DMS53 treated with DMSO at 0.1 percent for 48 hours (cell line): ENCODE data around the gene CBY2.
"Not testable (repeated sequence)": the region's sequence is repeated elsewhere in the genome, so short reads cannot be mapped to it uniquely, and the experiment has no call there.

Experiments
- DNase-seq: peaks from one replicate; lab custom pipeline; 2025; ENCODE audit not compliant: unreplicated experiment; lab: John Stamatoyannopoulos, UW

The CBY2 gene

DNA sequence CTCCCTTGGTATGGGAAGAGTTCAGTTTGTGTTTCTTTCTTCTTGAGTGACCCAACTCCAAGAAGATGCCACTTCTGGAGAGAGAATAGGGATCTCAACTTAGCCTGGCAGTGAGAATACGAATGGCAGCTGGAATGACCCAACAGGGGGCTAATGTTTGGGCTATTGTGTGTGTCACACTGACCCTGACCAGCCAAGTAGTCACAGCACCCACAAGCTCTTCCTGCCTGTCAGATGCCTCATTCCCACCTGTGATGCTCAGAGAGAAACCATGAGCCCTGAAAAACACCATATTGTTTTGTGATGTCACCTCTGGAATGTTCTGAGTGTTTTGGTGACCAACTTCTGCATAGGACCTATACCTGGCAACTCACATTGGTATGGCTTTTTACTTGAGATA lies at the start of gene CBY2:
CBY2 (plus strand) TSS at position 233 of the 400 bp plus-strand sequence; CDS start at position 304, 71 bp downstream.
- DNase-seq: no peak

GRCh38 chr13:45654633-45655349 lies 47.3 kb upstream of the CBY2 start:
- no peak for DNase-seq

- no peak for DNase-seq
Observed at GRCh38 chr13:45658586-45659235, 43.4 kb upstream of the CBY2 start.

DNA sequence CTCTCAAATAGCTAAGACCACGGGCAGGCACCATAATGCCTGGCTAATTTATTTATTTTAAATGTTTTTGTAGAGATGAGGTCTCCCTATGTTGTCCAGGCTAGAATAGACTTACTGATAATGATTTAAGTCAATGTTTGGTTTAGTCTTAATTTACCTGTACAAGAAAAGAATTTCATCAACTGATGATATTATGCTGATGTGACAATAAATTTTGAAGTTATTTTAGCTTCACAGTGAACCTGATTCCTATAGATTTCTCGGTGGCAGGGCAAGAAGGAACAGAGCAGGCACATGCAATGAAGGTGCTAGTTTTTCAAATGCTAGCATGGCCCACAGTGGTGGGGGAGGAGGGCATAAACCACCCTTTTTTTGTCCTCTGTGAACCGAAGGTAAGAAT lies 42.6 kb upstream of the CBY2 start:
- DNase-seq: no peak

DNA sequence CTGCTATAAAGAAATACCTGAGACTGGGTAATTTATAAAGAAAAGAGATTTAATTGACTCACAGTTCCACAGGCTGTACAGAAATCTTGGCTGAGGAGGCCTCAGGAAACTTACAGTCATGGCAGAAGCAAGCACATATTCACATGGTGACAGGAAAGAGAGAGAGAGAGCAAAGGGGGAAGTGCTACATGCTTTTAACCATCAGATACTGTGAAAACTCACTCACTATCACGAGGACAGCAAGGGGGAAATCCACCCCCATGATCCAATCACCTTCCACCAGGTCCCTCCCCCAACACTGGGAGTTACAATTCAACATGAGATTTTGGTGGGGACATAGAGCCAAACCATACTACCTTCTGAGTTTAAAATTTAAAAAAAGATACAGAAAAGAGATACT lies 41.7 kb upstream of the CBY2 start:
- DNase-seq: not testable (repeated sequence)

GRCh38 chr13:45662162-45662561 lies 40.0 kb upstream of the CBY2 start:
- DNase-seq: no peak

GRCh38 chr13:45662903-45663302 lies 39.2 kb upstream of the CBY2 start:
- DNase-seq: not testable (repeated sequence)

DNA sequence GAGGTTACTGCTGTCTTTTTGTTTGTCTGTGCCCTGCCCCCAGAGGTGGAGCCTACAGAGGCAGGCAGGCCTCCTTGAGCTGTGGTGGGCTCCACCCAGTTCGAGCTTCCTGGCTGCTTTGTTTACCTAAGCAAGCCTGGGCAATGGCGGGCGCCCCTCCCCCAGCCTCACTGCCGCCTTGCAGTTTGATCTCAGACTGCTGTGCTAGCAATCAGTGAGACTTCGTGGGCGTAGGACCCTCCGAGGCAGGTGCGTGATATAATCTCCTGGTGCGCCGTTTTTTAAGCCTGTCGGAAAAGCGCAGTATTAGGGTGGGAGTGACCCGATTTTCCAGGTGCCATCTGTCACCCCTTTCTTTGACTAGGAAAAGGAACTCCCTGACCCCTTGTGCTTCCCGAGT lies 32.5 kb upstream of the CBY2 start:
- DNase-seq: not testable (repeated sequence)

DNA sequence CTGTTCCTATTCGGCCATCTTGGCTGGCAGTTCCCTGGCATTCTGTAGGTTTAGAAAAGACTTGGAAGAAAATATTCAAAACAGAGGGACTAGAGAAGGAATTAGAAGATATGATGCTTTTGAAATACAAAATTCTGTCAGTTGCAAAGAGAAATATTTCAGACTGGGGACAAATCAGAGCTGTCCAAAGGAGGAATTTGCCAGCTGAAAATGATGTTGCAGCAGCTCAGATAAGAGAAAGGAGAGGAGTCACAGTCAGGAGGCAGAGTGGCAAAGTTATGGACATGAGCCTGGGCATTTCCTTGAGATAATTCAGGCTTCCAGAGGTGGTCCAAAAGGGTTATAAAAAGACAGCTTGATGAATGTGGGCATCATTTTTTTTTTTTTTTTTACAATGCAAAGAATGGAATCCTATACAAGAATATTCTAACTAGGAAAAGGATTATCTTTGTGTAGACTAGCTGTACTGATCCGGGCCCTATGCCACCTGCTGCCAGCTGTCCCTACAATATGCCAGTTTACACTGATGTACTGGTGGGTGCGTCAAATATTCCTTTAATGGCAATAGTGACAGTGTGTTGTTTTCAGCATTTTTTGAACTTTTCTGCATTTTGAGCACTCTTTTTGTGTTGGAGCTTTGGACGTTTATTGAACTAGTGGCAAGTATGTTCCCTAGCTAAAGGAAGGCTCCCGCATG lies 31.8 kb upstream of the CBY2 start:
- peak; percentile 11 for DNase-seq

- DNase-seq: no peak
Observed at GRCh38 chr13:45674908-45675307, 27.2 kb upstream of the CBY2 start.

DNA sequence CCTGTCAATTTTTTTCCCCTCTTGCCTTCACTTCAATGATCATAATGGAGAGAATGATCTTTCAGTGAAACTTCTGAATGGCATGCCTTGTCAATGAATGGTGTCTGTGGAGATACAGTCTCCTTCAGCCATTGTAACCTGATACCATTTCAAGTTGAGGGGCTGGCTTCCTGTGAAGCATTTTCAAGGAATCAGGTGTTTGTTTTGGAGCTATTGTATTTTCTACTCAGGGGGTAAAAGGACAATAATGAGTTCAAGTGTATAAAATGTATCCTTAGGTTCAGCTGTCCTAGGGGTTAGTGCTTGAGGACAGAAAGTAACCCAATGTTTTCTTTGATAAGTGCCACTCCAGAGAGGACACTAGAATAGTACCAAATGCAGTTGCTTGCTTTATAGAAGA lies 23.8 kb upstream of the CBY2 start:
- peak; percentile 38 for DNase-seq

- DNase-seq: no peak
Observed at GRCh38 chr13:45681113-45681512, 21.0 kb upstream of the CBY2 start.

DNA sequence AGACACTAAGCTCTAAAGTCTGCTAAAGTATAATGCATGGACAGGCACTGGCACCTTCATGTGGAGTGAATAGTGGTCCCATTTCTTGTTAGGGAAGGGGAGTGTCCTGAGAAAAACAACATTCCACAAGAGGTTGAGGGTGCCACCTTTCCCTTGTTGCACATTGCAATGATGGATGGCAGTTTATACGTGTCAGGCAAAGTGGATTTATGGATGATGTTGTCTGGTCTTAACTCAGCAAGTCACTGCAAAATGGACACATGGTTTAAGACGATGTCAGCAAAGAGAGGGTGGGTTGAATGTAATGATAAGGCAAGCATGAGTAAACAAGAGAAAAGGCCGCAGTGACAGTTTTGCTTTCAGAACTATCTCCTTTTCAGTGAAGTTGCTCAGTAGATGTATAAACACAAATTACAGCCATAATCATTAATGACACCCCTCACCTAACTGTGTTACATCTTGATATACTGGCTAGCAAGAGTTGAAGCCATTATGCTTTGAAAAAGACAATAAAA lies 19.6 kb upstream of the CBY2 start:
- DNase-seq: no peak

GRCh38 chr13:45683701-45684100 lies 18.4 kb upstream of the CBY2 start:
- DNase-seq: no peak

- DNase-seq: no peak
Observed at GRCh38 chr13:45688577-45688976, 13.5 kb upstream of the CBY2 start.

- no peak for DNase-seq
Observed at GRCh38 chr13:45690636-45691035, 11.5 kb upstream of the CBY2 start.

DNA sequence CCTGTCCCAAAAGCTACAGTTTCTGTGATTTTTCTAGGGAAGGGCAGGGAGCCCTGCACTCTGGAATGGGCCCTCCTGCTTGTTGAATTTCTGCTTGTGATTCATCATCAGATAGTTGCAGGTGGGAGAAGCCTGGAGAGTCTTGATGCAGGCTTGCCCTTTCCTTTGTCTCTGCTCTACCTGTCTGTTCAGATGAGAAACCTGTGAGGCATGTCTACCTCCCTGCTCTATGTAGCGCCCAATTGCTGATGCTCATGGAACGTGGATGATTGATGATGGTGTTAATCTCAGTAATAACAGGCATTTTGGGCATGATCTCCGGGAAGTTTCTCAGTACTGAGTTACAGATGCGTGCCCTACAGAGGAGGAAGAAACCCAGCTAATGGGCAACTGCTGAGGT lies 10.9 kb upstream of the CBY2 start:
- DNase-seq: no peak

DNA sequence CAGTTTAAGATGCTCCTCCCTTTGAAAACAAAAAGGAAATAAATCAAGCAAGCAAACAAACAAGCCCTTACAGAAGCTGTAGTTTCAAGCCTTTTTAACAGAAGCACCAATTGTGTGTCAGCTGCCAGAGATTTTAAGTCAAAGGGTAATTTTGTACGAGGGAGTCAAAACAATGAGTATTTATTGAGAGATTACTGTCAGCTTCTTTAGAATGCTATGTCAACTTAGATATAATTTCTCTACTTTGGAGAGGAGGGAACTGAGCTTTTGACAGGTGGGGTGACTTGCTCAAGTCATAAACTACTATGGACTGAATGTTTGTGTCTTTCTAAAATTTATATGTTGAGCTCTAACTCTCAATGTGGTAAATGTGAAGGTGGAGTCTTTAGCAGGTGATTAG lies 10.5 kb upstream of the CBY2 start:
- no peak for DNase-seq

- no peak for DNase-seq
Observed at GRCh38 chr13:45695198-45695730, 6.9 kb upstream of the CBY2 start.

DNA sequence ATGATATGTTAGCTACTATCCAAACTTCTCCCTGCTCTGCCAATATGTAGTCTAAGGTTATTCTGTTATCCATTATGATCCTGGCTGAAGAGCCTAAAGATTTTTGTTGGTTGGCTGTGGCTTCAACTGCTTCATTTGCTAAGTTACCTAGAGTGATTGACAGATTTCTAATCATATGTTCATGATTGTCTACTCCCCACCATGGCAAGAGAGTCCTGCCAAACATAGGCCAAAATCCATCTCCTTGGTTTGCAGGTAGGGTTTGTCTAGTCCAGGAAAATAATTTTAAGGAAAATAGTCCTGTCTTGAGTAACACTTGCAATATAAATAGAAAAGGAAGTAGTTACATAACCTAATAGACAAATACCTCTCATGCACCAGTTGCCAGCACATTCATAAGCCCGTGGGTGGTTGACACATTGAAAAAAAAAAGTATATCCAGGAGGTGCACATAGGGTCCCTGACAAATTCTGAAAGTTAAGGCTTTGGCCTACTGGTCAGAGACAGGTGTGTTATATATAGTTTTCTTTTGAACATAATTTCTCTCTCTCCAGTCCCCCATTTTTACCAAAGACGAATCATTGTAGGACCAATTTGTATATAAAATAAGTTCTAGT lies 5.4 kb upstream of the CBY2 start:
- DNase-seq: no peak
